Mucosa of rectum (tissue), 2 donors: Measurements from ENCODE around the gene C3orf52.

Experiments used
- H3K27ac ChIP-seq, 2 donors: one replicate each; pipeline ENCODE4 v1.7.0; 2013; ENCODE audit warnings: inconsistent platforms in 2 of 2, low read depth in 2 of 2, low read length in 2 of 2
- H3K27me3 ChIP-seq, 2 donors: one replicate each; pipeline ENCODE4 v1.7.0; 2013; ENCODE audit warnings: low read length in 2 of 2; ENCODE audit not compliant: control insufficient read depth in 2 of 2, insufficient read depth in 2 of 2
- H3K36me3 ChIP-seq, 2 donors: one replicate each; pipeline ENCODE4 v1.7.0; 2013; ENCODE audit warnings: low read length in 2 of 2; ENCODE audit not compliant: control insufficient read depth in 2 of 2, insufficient read depth in 2 of 2
- H3K4me1 ChIP-seq, 2 donors: one replicate each; pipeline ENCODE4 v1.7.0; 2013; ENCODE audit warnings: low read length in 2 of 2, mild to moderate bottlenecking in 1 of 2; ENCODE audit not compliant: control insufficient read depth in 2 of 2, insufficient read depth in 2 of 2
- H3K4me3 ChIP-seq, 2 donors: one replicate each; pipeline ENCODE4 v1.7.0; 2013; ENCODE audit warnings: low read length in 2 of 2
- H3K9ac ChIP-seq, 2 donors: one replicate each; pipeline ENCODE4 v1.7.0; 2013; ENCODE audit warnings: low read length in 2 of 2, low read depth in 1 of 2, mild to moderate bottlenecking in 1 of 2
- H3K9me3 ChIP-seq, 2 donors: one replicate each; pipeline ENCODE4 v1.7.0; 2013; ENCODE audit warnings: low read length in 2 of 2; ENCODE audit not compliant: control insufficient read depth in 2 of 2
- donor health status: healthy.
- donor health status: Normal muscosa, but diverticular disease.

C3orf52 gene

GRCh38 chr3:112085735-112086075 is 484 bp upstream of the C3orf52 start:
- Histone ChIP-seq H3K36me3 (no peaks in the 10 kb centered on the region), H3K4me1 (peaks cover 26 to 57% of the 10 kb centered on the region in 2 donors), H3K4me3 (peak overlapping the region; percentile 73 to 79), H3K27me3 (no peaks in the 10 kb centered on the region), H3K9me3 (no peaks in the 10 kb centered on the region), H3K9ac (peak overlapping the region; percentile 68 to 85), H3K27ac (peak overlapping the region; percentile 90 to 93)

- Histone ChIP-seq H3K27ac (peak overlapping the region; percentile 90 to 93), H3K9me3 (no peaks in the 10 kb centered on the region), H3K36me3 (no peaks in the 10 kb centered on the region), H3K9ac (peak overlapping the region; percentile 79 to 85), H3K4me1 (peaks cover 29 to 68% of the 10 kb centered on the region in 2 donors), H3K27me3 (no peaks in the 10 kb centered on the region), H3K4me3 (peak overlapping the region; percentile 73 to 79)
These were observed 811 bp downstream of the C3orf52 start for GRCh38 chr3:112086875-112087524.

GRCh38 chr3:112087746-112088145 is 1.6 kb downstream of the C3orf52 start:
- Histone ChIP-seq H3K4me1 (peaks cover 36 to 74% of the 10 kb centered on the region in 2 donors), H3K36me3 (no peaks in the 10 kb centered on the region), H3K27me3 (no peaks in the 10 kb centered on the region), H3K27ac (peak overlapping the region; percentile 90 to 93), H3K4me3 (peak overlapping the region; percentile 73 to 79), H3K9me3 (no peaks in the 10 kb centered on the region), H3K9ac (peak overlapping the region; percentile 47 to 49)

DNA sequence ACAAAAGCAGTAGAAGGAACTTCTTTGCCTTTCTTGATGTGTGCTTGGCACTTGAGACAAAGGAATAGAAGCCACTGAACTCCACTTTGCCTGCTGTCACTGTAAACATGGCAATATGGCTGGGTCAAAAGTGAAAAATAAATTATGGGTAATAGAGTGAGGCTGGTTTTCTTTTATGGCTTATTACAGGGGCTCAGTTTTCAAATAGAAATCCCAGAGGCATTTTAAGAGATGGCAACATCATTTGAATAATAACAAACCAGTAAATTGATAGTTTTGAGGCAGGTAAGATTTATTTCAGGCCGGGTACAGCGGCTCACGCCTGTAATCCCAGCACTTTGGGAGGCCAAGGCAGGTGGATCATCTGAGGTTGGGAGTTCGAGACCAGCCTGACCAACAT is 2.8 kb downstream of the C3orf52 start:
- Histone ChIP-seq H3K9ac (no peak overlapping the region), H3K27ac (peak overlapping the region in 1 of 2 donors; percentile 15), H3K36me3 (no peaks in the 10 kb centered on the region), H3K9me3 (no peaks in the 10 kb centered on the region), H3K4me1 (peaks cover 38 to 79% of the 10 kb centered on the region in 2 donors), H3K4me3 (no peak overlapping the region), H3K27me3 (no peaks in the 10 kb centered on the region)

DNA sequence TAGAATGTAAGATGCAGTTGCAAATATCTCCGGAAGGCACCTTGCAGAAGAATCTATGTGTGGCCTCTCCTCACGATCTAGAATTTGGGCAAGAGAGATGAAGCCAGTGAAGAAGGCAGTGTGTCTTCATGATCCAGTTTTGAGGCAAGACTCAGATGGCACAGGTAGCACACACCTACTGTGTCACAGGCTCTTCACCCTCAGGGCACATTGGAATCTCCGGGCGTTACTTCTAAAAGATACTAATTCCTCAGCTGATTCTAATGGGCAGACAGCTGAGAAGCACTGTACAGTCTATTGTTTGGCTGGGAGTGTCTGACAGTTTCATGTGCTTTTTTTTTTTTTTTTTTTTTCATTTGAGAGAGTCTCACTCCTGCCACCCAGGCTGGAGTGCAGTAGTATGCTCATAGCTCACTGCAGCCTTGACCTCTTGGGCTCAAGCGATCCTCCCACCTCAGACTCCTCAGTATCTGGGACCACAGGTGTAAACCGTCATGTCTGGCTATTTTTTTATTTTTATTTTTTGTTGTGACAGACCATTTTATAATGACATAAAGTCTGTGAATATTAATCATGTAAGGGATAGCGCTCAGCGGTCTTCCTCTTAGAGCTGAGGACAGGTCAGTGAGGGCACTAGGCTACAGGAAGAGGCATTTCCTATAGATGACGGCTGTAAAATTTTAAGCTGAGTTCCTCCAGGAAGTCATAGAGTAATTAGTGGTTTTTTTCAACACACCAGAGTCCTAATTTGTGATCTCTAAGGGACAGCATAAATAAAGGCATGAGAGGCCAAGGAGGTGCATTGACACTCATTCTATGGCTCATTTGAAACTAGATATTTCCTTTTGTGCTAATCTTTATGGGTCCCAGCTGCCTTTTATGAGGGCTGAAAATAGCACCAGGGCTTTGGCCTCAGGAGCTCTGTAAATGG is 4.0 kb downstream of the C3orf52 start:
- Histone ChIP-seq H3K9ac (peak overlapping the region; percentile 26 to 53), H3K27me3 (no peaks in the 10 kb centered on the region), H3K27ac (peak overlapping the region; percentile 85 to 86), H3K4me1 (peaks cover 36 to 69% of the 10 kb centered on the region in 2 donors), H3K9me3 (peaks cover 0 to 2% of the 10 kb centered on the region in 2 donors), H3K4me3 (peak overlapping the region; percentile 39 to 50), H3K36me3 (peaks cover 0 to 3% of the 10 kb centered on the region in 2 donors)

- Histone ChIP-seq H3K9me3 (peaks cover 0 to 2% of the 10 kb centered on the region in 2 donors), H3K9ac (peak overlapping the region; percentile 52 to 53), H3K36me3 (peaks cover 0 to 3% of the 10 kb centered on the region in 2 donors), H3K4me1 (peaks cover 34 to 62% of the 10 kb centered on the region in 2 donors), H3K27me3 (no peaks in the 10 kb centered on the region), H3K27ac (peak overlapping the region; percentile 85 to 86), H3K4me3 (peak overlapping the region; percentile 39 to 55)
These were observed 4.8 kb downstream of the C3orf52 start for GRCh38 chr3:112090887-112091586.

GRCh38 chr3:112092496-112093179 is 6.4 kb downstream of the C3orf52 start:
- H3K9ac ChIP-seq: peak overlapping the region; percentile 37 to 48
- peaks cover 0 to 3% of the 10 kb centered on the region in 2 donors for H3K36me3 ChIP-seq
- peak overlapping the region; percentile 80 to 85 for H3K27ac ChIP-seq
- H3K27me3 ChIP-seq: no peaks in the 10 kb centered on the region
- H3K9me3 ChIP-seq: peaks cover 0 to 2% of the 10 kb centered on the region in 2 donors
- H3K4me1 ChIP-seq: peaks cover 33 to 68% of the 10 kb centered on the region in 2 donors
- peak overlapping the region in 1 of 2 donors; percentile 9 for H3K4me3 ChIP-seq

- Histone ChIP-seq H3K9me3 (peaks cover 0 to 2% of the 10 kb centered on the region in 2 donors), H3K27me3 (no peaks in the 10 kb centered on the region), H3K27ac (peak overlapping the region; percentile 80 to 85), H3K36me3 (peaks cover 0 to 3% of the 10 kb centered on the region in 2 donors), H3K4me1 (peaks cover 32 to 67% of the 10 kb centered on the region in 2 donors), H3K4me3 (peak overlapping the region in 1 of 2 donors; percentile 9), H3K9ac (peak overlapping the region in 1 of 2 donors; percentile 37)
These were observed 7.0 kb downstream of the C3orf52 start for GRCh38 chr3:112093180-112093522.

GRCh38 chr3:112095731-112096130 is 9.5 kb downstream of the C3orf52 start:
- Histone ChIP-seq H3K4me1 (peaks cover 17 to 44% of the 10 kb centered on the region in 2 donors), H3K9me3 (peaks cover 0 to 2% of the 10 kb centered on the region in 2 donors), H3K27me3 (no peaks in the 10 kb centered on the region), H3K9ac (no peak overlapping the region), H3K4me3 (no peak overlapping the region), H3K36me3 (peaks cover 0 to 3% of the 10 kb centered on the region in 2 donors), H3K27ac (peak overlapping the region in 1 of 2 donors; percentile 2)
